Stimulated activated CD4-positive, alpha-beta T cell treated with anti-CD3 and anti-CD28 coated beads, Interleukin-4, amount 100 ng/mL, for 1 hour (primary cell): Measurements from ENCODE around the gene RBFOX2.
"Not testable (repeated sequence)": the region's sequence is repeated elsewhere in the genome, so short reads cannot be mapped to it uniquely, and the experiment has no call there.

ENCODE experiments used
- DNase-seq: peaks from one replicate; pipeline ENCODE4 v3.0.0-alpha.2; 2020

Gene RBFOX2

DNA sequence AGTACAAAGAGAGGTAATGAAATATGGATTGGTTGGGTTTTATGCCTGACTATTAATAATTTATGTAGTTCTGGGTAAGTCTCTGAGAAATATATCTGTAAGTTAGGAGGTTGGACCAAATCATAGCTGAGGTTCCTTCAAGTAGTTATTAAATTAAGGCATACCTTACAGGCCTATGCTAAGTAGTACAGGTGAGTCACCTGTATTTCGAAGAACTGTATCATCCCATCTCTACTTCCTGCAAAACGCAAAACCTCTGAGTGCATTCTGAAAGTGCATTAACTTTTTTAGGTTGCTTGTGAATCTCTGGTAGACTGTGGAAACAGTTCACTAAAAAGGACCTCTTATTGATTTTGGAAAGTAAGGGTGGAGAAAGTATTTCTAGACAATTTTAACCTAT lies 273.9 kb downstream of the RBFOX2 start:
- DNase-seq = no peak

DNA sequence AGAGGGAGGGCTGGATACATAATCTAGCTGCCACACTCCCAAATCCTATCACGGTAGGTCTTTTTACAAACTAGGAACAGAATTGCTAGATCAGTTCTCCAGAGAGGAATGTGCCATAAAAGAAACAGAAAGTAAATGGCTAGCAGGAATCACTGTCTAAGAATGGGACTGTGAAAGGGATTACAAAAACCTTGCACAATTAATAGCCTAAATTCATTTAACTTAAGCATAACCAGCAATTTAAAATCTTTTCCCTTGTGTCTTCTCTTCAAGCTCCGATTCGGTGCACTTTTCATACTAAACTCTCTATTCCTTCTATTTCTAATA lies 275.8 kb downstream of the RBFOX2 start:
- no peak for DNase-seq

DNA sequence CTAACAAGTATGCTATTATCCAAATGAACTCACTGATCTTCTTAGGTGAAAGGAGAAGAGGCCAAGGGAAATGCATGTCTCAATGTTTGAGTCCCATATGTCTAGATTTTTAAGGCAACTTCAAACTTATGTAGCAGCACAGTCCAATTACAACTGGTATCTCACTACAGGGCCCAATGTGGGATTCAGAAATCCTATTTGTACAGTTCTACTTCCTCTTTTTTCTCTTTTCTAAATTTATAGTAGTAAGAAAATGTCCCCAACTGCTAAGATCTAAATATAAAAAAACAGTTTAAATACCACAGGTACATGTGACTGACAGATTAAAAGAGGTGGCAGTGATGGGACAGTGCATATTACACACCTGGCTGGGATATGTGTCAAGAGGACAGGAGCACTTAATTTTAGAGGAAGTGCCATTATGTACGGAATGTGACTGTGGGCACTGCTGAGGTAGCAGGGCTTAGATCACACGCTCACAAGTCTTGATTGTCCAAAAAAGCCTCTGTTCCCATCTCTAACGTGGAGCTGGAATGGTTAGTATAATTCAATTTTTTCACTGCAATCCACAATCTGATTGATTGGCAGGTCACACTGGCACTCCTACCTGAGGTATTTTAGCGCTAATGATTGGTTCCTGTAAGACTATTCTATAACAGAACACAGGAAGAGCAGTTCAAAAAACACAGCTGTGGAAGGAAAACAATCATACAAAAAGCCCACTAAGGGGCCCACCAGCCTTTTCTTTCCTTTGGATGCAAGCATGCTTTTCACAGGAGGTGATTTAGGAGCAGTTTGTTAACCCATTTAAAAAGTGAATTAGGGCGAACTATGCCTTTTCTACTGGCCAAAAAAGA lies 276.4 kb downstream of the RBFOX2 start:
- DNase-seq = no peak

DNA sequence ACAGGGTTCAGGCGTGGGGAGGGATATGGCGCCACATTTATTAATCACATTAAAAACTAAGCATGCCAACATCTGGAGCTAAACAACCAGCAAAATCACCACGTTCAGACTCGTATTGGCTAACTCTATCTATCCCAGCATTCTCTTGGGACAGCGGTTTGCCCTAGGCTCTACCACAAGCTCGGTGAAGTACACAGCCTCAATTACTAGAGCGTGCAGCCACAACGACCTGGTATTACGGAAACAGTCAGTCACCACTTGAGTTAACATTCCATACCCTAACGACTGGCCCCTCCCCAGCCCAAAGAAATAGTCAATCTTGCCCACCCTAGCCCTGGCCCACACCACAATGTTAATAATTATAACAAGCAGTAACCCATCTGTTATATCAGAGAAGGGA lies 278.8 kb downstream of the RBFOX2 start:
- no peak for DNase-seq

DNA sequence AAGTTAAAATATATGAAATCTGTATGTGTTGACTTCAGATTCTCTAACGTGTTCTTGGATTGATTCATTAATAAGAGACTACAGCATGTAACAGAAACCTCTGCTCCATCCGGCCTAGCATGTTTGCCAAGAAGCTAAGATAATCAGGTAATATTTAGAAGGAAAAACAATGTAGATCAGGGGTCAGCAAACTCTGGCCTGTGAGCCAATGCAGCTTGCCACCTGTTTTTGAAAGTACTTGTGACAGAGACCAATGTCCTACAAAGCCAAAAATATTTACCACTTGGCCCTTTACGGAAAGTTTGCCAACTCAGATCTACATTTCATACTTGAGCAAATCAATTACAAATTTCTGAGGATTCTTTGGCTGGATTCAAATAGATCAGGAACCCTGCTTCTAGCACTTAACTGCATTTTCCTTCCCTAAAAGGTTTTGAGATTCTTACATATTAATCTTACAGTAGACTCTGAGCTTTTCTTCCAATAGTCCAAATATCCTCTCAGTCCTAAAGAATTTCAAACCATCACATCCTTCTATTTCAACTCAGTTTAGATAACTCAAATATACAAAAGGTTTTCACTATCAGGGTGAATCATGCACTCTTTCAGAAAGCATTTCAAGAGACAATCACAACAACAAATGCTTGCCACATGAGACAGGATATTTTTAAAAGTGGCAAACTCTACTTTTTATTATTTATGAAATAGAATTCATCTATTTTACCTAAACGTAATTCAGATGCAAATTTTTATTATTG lies 281.5 kb downstream of the RBFOX2 start:
- DNase-seq = no peak

DNA sequence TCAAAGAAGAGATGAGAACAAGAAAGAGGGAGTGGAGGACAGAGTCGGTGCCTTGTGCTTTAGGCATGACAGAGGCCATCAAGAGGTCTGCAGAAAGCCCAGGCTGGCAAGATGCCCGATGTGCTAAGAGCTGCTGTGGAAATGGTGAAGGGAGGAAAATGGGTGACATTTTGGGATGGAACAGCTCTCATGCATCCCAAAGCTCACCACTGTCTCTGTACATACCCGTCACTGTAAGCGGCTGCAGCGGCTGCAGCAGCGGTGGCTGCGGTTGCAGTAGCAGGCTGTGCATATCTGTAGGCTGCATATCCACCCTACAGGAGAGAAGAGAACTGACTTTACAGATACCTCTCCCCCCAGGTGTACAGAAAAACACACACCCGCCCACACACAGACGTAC lies 282.4 kb downstream of the RBFOX2 start:
- DNase-seq = no peak

DNA sequence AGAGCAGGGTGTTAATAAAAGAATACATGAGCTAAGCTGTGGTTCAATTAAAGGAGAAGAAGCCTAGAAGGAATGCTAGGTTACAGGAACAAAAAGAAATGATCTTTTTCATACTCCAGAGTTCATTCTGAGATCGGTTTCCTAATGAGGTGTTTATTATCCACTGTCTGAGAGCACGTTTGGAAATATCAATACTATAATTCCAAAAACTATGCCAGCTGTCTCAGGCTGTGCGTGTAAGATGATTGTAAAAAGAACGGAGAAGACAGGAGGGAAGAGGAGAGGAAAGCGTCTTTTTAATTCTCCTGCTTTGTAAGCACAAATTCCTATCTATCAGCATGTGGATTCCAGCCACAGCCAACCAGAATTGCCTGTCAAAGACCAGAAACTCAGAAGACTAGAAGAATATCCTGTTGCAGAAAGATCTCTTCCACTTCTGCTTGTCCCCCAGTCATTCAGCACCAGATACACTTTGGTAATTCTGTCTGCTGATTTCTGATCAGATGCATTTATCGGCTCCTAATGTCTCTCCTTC lies 285.2 kb downstream of the RBFOX2 start:
- no peak for DNase-seq

DNA sequence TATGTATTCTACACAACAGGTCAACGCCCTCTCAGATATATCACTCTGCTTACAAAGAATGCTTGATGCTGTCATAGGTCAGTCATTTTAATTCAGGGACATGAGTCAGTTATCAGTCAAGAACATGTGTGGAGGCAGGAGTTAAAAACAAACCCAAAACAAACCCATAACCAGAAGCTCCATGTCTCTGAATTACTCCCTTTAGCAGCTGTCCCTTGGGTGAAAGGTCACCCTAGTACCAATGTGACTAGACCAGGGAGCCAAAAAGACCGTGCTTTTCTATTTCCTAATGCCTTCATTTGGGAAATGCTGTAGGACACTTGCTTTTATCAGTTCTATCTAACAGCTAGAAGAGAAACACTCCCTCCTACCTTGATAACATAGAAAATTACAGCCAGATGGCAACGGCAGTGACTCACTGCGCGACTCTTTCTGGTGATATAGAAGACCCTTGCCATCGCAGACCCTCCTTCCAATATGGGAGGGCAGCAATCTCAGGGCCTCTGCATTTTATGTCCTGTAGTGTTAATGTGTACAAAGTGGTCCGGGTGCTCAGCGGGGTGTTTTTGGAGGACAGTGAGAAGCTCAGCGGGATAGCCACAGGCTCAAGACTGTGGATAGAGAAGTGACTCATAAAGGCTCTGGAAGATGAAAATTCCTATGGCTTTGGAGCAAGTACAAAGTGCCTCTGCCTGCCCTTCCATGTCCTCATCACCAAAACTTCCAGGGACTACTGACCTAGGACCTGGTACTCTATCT lies 286.1 kb downstream of the RBFOX2 start:
- no peak for DNase-seq

DNA sequence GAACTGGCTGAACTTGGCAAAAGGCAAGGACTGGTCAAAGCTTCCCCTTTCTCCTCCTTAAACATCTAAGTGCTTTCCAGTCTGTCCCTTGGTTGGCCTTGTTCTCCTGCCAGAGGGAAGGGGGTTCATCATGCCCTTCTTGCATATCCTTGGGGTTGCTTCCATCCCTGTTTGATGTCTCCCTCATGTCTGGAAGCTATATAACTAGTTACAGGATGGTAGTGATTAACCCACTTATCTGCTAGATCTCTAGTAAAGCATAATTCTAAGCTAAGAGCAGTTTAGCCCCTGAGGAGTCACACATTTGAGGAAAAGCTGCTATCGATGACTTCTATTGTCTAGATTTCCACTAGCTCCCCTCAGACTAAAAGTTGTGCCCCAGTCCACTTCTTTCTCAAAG lies 288.0 kb downstream of the RBFOX2 start:
- no peak for DNase-seq

DNA sequence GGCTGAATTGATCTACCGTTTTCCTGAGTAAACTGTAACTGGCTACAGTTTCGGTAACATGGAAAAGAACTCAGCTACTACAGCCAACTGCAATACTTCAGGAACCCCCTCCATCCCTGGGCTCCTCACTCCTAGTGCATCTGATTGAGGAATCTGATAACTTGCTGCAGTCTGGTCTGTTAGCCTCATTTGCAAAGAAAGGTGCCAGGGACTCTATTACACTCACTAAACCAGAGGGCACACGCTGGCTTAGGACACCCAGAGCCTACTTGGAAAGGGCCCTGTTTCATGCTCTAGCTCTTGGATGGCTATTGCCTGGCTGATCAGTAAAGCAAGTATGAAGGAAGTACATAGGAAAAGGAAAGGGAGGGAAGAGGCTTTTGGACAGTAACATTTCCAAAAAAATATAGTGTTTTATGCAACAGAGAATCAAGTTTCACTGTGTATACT lies 288.7 kb downstream of the RBFOX2 start:
- DNase-seq = no peak

DNA sequence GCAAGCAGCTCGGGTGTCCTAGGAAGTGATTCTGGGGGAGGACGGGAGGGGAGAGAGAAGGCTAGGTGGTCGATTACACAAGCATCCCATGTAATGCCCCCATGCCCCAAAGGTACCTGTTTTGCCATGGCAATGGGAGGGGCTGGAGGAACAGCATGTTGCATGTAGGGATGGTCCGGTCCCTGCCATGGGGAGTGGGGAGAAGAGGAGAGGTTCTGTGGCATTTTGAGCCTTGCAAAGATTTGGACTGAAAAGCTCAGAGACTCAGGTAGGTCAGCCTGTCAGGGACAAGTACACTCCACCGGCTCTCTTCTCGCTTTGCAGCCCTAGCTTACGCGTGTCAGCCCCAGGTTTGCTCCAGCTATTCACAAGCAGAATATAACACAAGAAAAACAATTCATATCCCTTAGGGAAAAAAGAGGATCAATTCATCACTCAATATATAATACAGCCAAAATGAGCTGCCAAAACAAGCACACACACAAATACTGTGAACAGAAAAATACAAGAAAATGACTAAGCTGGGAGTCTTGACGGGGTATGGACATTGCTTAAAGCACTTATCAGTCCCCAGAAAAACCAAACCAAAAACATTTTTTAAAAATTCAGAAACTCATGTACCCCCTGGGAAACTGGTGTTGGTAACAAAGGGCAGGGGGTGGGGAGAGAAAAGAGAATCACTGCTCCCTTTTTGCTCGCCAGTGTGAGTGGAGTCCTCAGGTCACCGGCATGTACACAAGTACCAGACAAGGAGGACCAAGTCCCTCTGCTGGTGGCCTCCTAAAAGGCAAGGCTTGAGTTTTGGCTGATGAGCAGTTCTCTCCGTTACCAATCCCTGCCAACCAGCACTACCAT lies 289.3 kb downstream of the RBFOX2 start:
- DNase-seq = peak; percentile 5

DNA sequence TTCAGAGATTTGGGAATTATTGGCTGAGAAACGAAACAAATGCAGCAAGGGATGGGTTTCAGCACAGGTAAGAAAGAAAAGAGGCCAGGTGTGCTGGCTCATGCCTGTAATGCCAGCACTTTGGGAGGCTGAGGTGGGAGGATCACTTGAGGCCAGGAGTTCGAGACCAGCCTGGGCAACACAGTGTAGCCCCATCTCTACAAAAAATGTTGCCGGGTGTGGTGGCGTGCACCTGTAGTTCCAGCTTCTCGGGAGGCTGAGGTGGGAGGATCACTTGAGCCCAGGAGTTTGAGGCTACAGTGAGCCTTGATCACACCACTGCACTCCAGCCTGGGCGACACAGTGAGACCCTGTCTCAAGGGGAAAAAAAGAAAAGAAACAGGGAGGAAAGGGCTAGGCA lies 290.7 kb downstream of the RBFOX2 start:
- DNase-seq = not testable (repeated sequence)

DNA sequence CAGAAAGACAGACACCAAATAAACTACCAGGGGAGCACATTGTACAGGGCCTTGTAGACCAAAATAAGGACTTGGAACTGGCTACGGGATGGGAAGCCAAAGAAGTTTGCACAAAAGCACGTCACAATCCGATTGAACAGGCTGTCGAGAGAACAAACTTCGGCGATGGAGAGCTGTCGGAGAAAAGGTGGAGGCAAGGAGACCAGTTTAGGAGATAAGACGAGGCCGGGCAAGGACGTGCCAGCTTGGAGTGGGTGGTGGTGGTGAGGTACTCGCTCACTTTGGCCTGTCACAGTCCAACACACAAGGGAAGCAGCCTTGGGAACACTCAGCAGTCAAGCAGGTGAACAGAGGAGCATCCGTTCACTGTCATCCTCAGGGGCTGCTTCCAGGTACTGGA lies 291.9 kb downstream of the RBFOX2 start:
- no peak for DNase-seq

DNA sequence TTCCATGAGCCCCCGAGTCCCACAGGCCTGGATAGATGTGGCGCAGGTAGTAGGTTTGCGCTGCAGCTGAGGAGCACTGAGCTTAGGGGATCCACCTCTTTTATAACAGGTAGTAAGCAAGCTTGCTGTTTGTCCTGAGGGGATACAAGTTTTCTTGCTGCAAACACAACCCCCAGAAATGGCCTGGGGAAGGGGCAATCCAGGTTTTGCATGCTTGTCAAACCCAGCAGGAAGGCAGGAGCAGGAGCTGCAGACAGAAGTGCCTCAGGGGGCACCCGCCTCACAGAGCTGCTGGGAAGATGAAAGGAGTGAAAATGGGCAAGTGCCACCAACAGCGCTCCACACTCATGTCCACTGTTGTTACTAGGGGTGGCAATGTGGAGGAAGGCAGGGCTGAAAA lies 292.5 kb downstream of the RBFOX2 start:
- no peak for DNase-seq

DNA sequence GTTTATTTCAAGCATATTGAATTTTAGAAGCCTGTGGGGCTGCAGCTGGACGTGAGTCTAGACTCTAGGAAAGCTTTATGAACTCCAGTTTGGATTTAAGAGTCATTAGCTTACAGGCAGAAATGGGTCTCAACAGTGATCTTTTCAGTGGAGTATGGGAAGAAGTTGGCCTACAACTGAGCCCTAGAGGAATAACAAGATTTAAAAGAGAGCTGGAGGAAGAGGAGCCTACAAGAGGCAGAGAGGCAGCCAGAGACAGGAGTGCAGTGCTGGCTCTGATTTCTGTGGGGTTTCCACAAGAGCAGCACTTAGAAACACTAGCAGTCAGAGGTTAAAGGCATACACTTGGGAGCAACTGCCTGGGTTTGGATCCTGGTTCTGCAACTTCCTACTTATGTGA lies 293.1 kb downstream of the RBFOX2 start:
- DNase-seq = no peak

DNA sequence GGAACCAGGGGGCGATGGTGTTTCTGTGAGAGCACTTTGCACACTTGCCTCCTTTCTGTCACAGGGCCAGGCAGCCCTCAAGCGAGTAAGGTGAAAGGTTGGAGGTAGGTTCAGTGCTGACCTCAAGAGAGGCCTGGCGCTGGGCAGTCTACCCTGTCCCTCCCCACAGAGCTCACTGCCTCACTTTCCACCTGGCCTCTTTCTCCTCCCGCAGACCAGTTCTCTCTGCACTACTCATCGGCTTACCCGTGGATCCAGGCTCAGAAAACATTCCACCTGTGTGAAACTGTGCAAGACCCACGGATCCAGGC lies 294.2 kb downstream of the RBFOX2 start:
- no peak for DNase-seq

DNA sequence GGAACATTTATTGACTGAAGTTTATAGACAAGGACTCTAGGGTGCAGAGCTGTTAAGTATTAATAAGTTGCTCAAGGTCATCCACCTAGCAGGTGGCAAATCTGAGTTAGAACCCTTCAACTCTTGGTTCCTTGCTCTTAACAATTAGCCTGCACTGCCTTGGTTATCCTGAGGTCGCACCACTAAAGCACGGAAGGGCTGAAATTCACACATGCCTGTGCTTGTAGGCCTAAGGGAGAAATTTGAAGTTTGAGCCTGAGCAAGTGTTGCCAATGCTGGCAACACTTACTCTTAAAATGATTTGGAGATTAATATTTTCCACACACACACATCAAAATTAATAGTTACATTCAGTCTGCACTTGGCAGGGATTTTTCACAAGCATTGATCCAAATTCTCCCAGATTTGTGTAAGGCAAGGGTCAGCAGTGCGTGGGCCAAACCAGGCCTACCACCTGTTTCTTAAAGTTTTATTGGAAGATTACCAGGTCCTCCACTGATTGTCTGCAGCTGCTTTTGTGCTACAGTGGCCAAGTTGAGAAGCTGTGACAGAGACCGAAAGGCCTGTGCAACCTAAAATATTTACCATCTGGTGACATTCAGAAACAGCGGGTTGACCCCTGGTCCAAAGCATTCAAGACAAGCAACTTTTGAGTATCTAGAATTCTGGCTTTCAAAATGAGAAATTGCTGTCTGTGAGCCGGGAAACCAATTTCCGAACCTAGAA lies 294.7 kb downstream of the RBFOX2 start:
- no peak for DNase-seq

DNA sequence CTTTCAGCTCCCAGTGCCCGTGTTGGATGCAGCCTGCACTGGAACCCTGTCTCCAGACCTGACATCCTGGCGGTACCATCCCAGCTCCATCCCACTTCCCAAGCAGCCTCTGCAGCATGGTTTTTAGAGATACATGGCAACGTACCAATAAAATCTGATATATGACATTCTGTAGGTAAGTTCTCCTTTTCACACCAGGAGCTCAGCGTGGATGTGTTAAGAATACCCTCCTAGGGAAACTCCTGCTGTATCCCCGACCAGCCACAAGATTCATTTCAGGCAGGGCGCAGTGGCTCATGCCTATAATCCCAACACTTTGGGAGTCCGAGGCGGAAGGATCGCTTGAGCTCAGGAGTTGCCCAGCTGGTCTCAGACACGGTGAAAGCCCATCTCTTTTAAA lies 295.6 kb downstream of the RBFOX2 start:
- no peak for DNase-seq

DNA sequence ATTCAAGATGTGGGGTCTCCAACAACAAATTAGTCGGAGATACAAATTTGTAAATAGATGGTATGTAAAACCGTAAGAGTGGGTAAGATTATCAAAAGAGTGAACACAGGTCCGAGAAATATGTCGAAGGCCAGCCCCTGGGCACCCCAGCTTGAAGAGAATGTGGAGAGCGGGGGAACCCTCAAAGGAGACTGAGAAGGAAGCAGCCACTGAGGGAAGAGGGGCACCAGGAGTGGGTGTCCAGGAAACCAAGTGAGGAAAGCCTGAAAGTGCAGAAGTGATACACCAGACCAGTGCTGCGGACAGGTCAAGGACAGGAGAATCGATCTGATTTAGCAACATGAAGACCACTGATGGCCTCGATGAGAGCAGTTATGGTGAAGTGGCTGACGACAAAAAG lies 296.5 kb downstream of the RBFOX2 start:
- DNase-seq = no peak

DNA sequence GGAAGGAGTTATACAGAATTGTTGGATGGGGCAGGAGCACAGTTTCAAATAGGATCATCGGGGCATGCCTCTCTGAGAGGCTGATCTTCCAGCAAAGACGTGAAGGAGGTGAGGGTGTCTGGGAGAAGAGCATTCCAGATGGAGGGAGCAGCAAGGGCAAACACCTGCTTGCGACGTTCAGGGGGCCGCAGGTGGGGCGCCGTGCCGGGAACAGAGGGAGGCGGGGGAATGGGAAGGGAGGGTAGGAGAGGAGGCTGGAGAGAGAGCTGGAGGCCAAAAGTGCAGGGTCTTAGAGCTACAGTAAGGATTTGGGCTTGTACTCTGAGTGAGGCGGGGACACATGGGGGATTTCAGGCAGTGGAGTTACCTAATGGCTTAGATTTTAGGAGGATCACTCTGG lies 297.3 kb downstream of the RBFOX2 start:
- DNase-seq = no peak

DNA sequence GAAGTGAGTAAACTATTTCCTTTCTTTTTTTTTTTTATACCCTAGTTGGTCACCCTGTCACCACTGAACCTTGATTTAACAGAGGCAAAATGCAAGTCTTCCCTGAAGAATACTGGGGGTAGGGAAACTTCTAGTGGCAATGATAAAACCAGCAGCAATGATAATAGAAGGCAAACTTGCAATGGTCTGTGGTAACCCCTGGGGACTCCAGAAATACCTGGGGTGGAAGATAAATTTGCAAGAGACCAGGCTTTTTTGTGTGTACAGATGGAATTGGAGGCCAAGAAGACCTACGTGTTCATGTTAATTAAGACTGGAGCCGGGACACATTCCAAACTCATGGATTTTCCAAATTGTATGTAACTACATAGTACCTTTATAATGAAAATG lies 299.3 kb downstream of the RBFOX2 start:
- no peak for DNase-seq
